ENCODE data around the gene CACNA2D3.

GRCh38 chr3:55074796-55075195, 952.4 kb downstream of the CACNA2D3 start:
- TF ChIP-seq EP300 (IDR thresholded peaks at IDR 0.05; ENCODE audit: low read depth) (no peak), CTCF (IDR thresholded peaks at IDR 0.05) (no peak), POLR2AphosphoS5 (IDR thresholded peaks at IDR 0.05) (no peak)

Measured in transverse colon (tissue), 4 donors.